GM23248 (cell line): ENCODE data around the gene RTEL1.

ENCODE experiments used
- EZH2 ChIP-seq: fragments of 200-600 bp; sonication (generic); IDR thresholded peaks from 2 replicates; pipeline ENCODE4 v1.6.1; 2018; ENCODE audit warnings: antibody characterized with exemption, mild to moderate bottlenecking; ENCODE audit not compliant: insufficient read depth, poor library complexity, severe bottlenecking
- EZH2phosphoT487 ChIP-seq: fragments of 200-600 bp; sonication (generic); IDR thresholded peaks from 2 replicates; pipeline ENCODE4 v1.6.1; 2018; ENCODE audit warnings: antibody characterized with exemption, moderate library complexity, mild to moderate bottlenecking, low read depth; ENCODE audit not compliant: insufficient read depth

- no peak for TF ChIP-seq EZH2
- no peak for TF ChIP-seq EZH2phosphoT487
These were observed 46.5 kb upstream of the RTEL1 start for GRCh38 chr20:63611646-63612045.
